ENCODE results near the gene LILRA6. TPM values are rescaled to one million over a fixed set of nuclear protein-coding genes. Genes with fewer than 3 reads are reported as not detected.
"Not testable (repeated sequence)": the region's sequence is repeated elsewhere in the genome, so short reads cannot be mapped to it uniquely, and the experiment has no call there.

The LILRA6 gene
- total RNA-seq, 2 experiments from 2014 or later: 0.18 TPM; not detected in 1

GRCh38 chr19:54243809-54244208 is 1.2 kb upstream of the LILRA6 start:
- DNase-seq; POLR2A ChIA-PET; H3K27me3 Mint-ChIP-seq (ENCODE audit: low read depth); H3K4me3 Mint-ChIP-seq; H3K9me3 Mint-ChIP-seq (ENCODE audit: insufficient read depth); ATAC-seq; CTCF ChIA-PET; H3K36me3 Mint-ChIP-seq (ENCODE audit: low read depth); H3K27ac Mint-ChIP-seq: not testable (repeated sequence)
- H3K4me1 Mint-ChIP-seq (ENCODE audit: low read depth): peaks cover 24% of the 10 kb centered on the region

- CTCF ChIA-PET; H3K9me3 Mint-ChIP-seq (ENCODE audit: insufficient read depth); H3K4me3 Mint-ChIP-seq; H3K36me3 Mint-ChIP-seq (ENCODE audit: low read depth); H3K27ac Mint-ChIP-seq; ATAC-seq; POLR2A ChIA-PET; DNase-seq: not testable (repeated sequence)
- H3K27me3 Mint-ChIP-seq (ENCODE audit: low read depth): peaks cover 11% of the 10 kb centered on the region
- H3K4me1 Mint-ChIP-seq (ENCODE audit: low read depth): peaks cover 12% of the 10 kb centered on the region
Observed at GRCh38 chr19:54242234-54242633, 356 bp downstream of the LILRA6 start.

GRCh38 chr19:54240372-54241336 is 1.9 kb downstream of the LILRA6 start:
- H3K4me1 Mint-ChIP-seq (ENCODE audit: low read depth); H3K36me3 Mint-ChIP-seq (ENCODE audit: low read depth): not testable (repeated sequence)

DNA sequence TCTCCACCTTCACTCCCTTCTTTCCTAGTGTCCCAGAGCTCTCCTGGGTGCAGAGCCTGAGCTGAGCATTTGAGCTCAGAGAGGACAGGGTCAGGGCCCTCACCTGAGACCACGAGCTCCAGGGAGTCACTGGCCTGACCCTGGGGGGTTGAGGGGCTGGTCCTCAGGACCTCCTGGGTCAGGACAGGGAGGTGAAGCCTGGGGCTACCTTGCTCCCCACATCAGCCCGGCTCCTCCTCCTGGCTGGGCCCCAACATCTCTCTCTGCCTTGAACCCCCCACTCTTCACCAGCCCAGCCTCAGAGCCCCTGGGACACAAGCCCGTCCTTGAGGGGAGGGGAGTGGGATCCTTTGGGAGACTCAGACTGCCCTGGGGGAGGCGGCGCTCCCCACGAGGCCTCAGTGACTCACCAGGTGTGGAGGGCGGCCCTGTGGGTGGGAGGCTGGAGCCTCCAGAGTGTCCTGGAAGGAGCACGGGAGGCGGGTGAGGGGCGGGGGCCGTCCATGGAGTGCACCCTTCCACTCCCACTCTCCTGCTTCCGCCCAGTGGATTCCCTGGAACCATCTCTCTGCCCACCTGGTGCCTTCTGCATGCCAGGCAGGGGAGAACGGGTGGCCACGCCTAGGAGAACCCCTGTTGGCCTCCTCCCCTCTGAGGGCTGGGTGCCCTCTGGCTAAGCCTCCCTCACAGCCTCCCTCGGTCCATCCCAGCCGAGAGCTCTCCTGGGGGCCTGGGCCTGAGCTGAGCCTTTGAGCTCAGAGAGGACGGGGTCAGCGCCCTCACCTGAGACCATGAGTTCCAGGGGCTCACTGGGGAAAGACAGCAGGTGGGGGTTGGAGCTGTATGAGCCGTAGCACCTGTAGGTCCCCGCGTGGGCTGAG is 2.9 kb downstream of the LILRA6 start:
- H3K4me1 Mint-ChIP-seq (ENCODE audit: low read depth); POLR2A ChIA-PET; H3K27ac Mint-ChIP-seq; CTCF ChIA-PET; H3K36me3 Mint-ChIP-seq (ENCODE audit: low read depth); H3K9me3 Mint-ChIP-seq (ENCODE audit: insufficient read depth); H3K4me3 Mint-ChIP-seq; DNase-seq: not testable (repeated sequence)
- peaks cover 25% of the 10 kb centered on the region for H3K27me3 Mint-ChIP-seq (ENCODE audit: low read depth)
- peak; percentile 27 for ATAC-seq

More at GRCh38 chr19:54240372-54241336, 1.9 kb downstream of the LILRA6 start:
- H3K27ac Mint-ChIP-seq; DNase-seq; CTCF ChIA-PET; ATAC-seq; POLR2A ChIA-PET; H3K4me3 Mint-ChIP-seq; H3K9me3 Mint-ChIP-seq (ENCODE audit: insufficient read depth): not testable (repeated sequence)
- H3K27me3 Mint-ChIP-seq (ENCODE audit: low read depth): peaks cover 20% of the 10 kb centered on the region

DNA sequence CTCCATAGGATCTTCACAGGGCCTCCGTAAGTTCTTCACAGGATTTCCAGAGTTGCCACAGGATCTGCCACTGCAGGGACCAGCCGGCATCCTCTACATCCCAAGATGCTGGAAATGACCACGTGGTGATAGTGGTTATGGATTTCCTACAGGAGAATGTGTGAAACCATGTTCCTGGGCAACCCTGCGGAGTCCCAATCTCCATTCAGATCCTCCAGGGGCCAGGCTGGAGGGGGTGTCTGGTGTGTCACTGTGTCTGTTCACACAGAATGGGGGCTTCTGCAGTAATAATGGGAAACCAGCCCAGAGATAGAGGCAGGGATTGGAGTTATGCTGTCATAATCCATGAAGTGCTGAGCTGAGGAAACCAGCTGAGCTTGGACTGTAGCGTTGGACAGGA is 8.6 kb downstream of the LILRA6 start:
- DNase-seq (no peak), ATAC-seq (no peak)
- no peak overlapping the region for H3K27ac Mint-ChIP-seq
- H3K36me3 Mint-ChIP-seq (ENCODE audit: low read depth): no peaks in the 10 kb centered on the region
- no peak overlapping the region for H3K4me3 Mint-ChIP-seq
- ChIA-PET POLR2A (interaction anchor here (0.6 kb wide), 1 partner anchor 1883 kb away, joined by 4 read pairs; no protein-coding TSS in a partner anchor), CTCF (interaction anchor here (1.3 to 2.2 kb wide), 3 partner anchors 32 to 83 kb away, joined by 3 to 8 read pairs (median 6); no protein-coding TSS in a partner anchor)
- H3K27me3 Mint-ChIP-seq (ENCODE audit: low read depth): peaks cover 34% of the 10 kb centered on the region
- H3K9me3 Mint-ChIP-seq (ENCODE audit: insufficient read depth): no peaks in the 10 kb centered on the region
- H3K4me1 Mint-ChIP-seq (ENCODE audit: low read depth): peaks cover 4% of the 10 kb centered on the region

- POLR2A ChIA-PET: no interaction called here
- CTCF ChIA-PET: interaction anchor here (0.7 to 1.2 kb wide), 3 partner anchors 35 to 61 kb away, joined by 3 read pairs; no protein-coding TSS in a partner anchor
- peaks cover 33% of the 10 kb centered on the region for H3K27me3 Mint-ChIP-seq (ENCODE audit: low read depth)
Observed at GRCh38 chr19:54231077-54231931, 11.3 kb downstream of the LILRA6 start.

DNA sequence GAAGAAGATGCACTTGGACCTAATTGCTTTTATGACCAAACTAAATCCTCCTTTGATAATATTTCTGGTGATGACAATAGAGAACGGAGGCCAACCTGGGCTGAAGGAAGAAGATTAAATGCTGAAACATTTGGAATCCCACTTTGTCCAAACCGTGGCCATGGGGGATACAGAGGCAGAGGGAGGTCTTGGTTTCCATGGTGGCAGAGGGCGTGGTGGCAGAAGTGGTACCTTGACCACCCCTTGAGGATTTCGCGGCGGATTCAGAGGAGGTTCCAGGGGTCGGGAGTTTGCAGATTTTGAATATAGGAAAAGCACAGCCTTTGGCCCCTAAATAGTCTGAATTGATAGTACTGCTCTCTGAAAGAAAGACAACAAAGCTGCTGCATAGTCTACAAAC is 12.6 kb downstream of the LILRA6 start:
- no peak for ATAC-seq
- POLR2A ChIA-PET: no interaction called here
- Mint-ChIP-seq H3K4me1 (ENCODE audit: low read depth) (peaks cover 4% of the 10 kb centered on the region), H3K27ac (no peak overlapping the region), H3K9me3 (ENCODE audit: insufficient read depth) (no peaks in the 10 kb centered on the region), H3K27me3 (ENCODE audit: low read depth) (peaks cover 28% of the 10 kb centered on the region), H3K4me3 (no peak overlapping the region), H3K36me3 (ENCODE audit: low read depth) (no peaks in the 10 kb centered on the region)
- CTCF ChIA-PET: interaction anchor here (1.7 kb wide), 1 partner anchor 62 kb away, joined by 5 read pairs; no protein-coding TSS in a partner anchor
- no peak for DNase-seq

More at GRCh38 chr19:54231077-54231931, 11.3 kb downstream of the LILRA6 start:
- H3K4me1 Mint-ChIP-seq (ENCODE audit: low read depth): peaks cover 4% of the 10 kb centered on the region
- H3K36me3 Mint-ChIP-seq (ENCODE audit: low read depth): no peaks in the 10 kb centered on the region
- DNase-seq (peak; percentile 90), ATAC-seq (peak; percentile 100)
- no peaks in the 10 kb centered on the region for H3K9me3 Mint-ChIP-seq (ENCODE audit: insufficient read depth)
- no peak overlapping the region for H3K27ac Mint-ChIP-seq
- no peak overlapping the region for H3K4me3 Mint-ChIP-seq

- Mint-ChIP-seq H3K27me3 (ENCODE audit: low read depth) (peaks cover 23% of the 10 kb centered on the region), H3K4me3 (no peak overlapping the region), H3K27ac (no peak overlapping the region), H3K4me1 (ENCODE audit: low read depth) (peaks cover 4% of the 10 kb centered on the region), H3K36me3 (ENCODE audit: low read depth) (no peaks in the 10 kb centered on the region), H3K9me3 (ENCODE audit: insufficient read depth) (no peaks in the 10 kb centered on the region)
- CTCF ChIA-PET: interaction anchor here (0.6 to 1.7 kb wide), 2 partner anchors 40 to 61 kb away, joined by 3 to 5 read pairs; partner anchors contain the start of gene MBOAT7
- DNase-seq (no peak), ATAC-seq (no peak)
- POLR2A ChIA-PET: interaction anchor here (0.7 kb wide), 1 partner anchor 28 kb away, joined by 3 read pairs; the partner anchor contains the start of gene RPS9
Observed at GRCh38 chr19:54229146-54229545, 13.4 kb downstream of the LILRA6 start.

DNA sequence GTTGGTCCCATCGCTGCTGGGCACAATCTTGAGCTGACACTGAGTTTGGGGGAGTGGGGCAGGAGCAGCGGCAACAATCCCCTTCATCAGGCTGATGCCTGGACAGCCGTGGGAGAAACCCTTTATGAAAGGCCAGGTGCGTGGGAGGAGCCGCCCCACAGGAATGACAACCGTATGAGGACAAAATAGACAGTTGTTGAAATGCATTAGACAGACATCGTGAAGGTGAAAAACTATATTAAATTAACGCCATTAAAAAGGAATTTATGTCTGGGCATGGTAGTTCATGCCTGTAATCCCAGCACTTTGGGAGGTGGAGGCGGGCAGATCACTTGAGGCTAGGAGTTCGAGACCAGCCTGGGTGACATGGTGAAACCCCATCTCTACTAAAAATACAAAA is 18.0 kb downstream of the LILRA6 start:
- H3K36me3 Mint-ChIP-seq (ENCODE audit: low read depth); H3K9me3 Mint-ChIP-seq (ENCODE audit: insufficient read depth); POLR2A ChIA-PET; DNase-seq; H3K27ac Mint-ChIP-seq; ATAC-seq; H3K4me3 Mint-ChIP-seq: not testable (repeated sequence)
- CTCF ChIA-PET: interaction anchor here (1.7 kb wide), 1 partner anchor 41 kb away, joined by 5 read pairs; no protein-coding TSS in a partner anchor
- H3K27me3 Mint-ChIP-seq (ENCODE audit: low read depth): peaks cover 11% of the 10 kb centered on the region
- H3K4me1 Mint-ChIP-seq (ENCODE audit: low read depth): peaks cover 12% of the 10 kb centered on the region

- ATAC-seq; H3K27me3 Mint-ChIP-seq (ENCODE audit: low read depth); H3K27ac Mint-ChIP-seq; POLR2A ChIA-PET; CTCF ChIA-PET; DNase-seq; H3K4me3 Mint-ChIP-seq; H3K9me3 Mint-ChIP-seq (ENCODE audit: insufficient read depth); H3K36me3 Mint-ChIP-seq (ENCODE audit: low read depth): not testable (repeated sequence)
- peaks cover 12% of the 10 kb centered on the region for H3K4me1 Mint-ChIP-seq (ENCODE audit: low read depth)
Observed at GRCh38 chr19:54223937-54224281, 18.7 kb downstream of the LILRA6 start.

Measured in activated CD8-positive, alpha-beta T cell treated with anti-CD3 and anti-CD28 coated beads, Interleukin-2, amount 10 ng/mL, durations not matched to agents 7 days and 5 days (primary cell).